IMR-90 (cell line): Measurements from ENCODE around the gene RAB20. TPM values are rescaled to one million over a fixed set of nuclear protein-coding genes. Genes with fewer than 3 reads are reported as not detected.

ENCODE experiments used
- ATAC-seq: fragments of 200-7000 bp; cut with Tn5 transposase; 2 replicates; pipeline ENCODE4 v1.9.1; 2020; ENCODE audit warnings: low read depth, mild to moderate bottlenecking, moderate library complexity
- BruUV-seq: library from RNA; stranded (reverse); fragments of 400-500 nt; replicated peaks from 2 replicates; lab custom pipeline; 2021; lab: Mats Ljungman, UMichigan
- CTCF ChIA-PET: fragments of 300-600 bp; formaldehyde crosslinking; extraction: SDS; loops from one replicate; lab custom pipeline; 2021; ENCODE audit warnings: antibody characterized with exemption; lab: Yijun Ruan, JAX
- POLR2A ChIA-PET: fragments of 300-600 bp; sonication (Branson Sonifier 250); formaldehyde crosslinking; loops from one replicate; lab custom pipeline; 2022; ENCODE audit warnings: antibody characterized with exemption; ENCODE audit not compliant: unreplicated experiment; lab: Charles Lee
- DNase-seq: peaks from one replicate; pipeline ENCODE4 v3.0.0; 2013
- H2AFZ ChIP-seq: replicated peaks from 2 replicates; pipeline ENCODE3; 2013; ENCODE audit warnings: low read length, mild to moderate bottlenecking; ENCODE audit not compliant: poor library complexity
- H2AK5ac ChIP-seq: 2 replicates; pipeline ENCODE4 v1.6.1; 2013; ENCODE audit warnings: low read depth, low read length, inconsistent platforms
- H2AK9ac ChIP-seq: replicated peaks from 2 replicates; pipeline ENCODE3; 2013; ENCODE audit warnings: mild to moderate bottlenecking, low read depth, low read length, moderate library complexity; ENCODE audit not compliant: poor library complexity
- H2BK120ac ChIP-seq: 2 replicates; pipeline ENCODE4 v1.6.1; 2013; ENCODE audit warnings: low read depth, low read length, inconsistent platforms
- H2BK15ac ChIP-seq: 3 replicates; pipeline ENCODE4 v1.6.1; 2013; ENCODE audit warnings: low read depth, low read length, inconsistent platforms
- H2BK20ac ChIP-seq: 2 replicates; pipeline ENCODE4 v1.6.1; 2013; ENCODE audit warnings: low read depth, mild to moderate bottlenecking, inconsistent platforms, low read length, moderate library complexity
- H2BK5ac ChIP-seq: 2 replicates; pipeline ENCODE4 v1.6.1; 2013; ENCODE audit warnings: mild to moderate bottlenecking, low read depth, low read length, inconsistent platforms; ENCODE audit not compliant: poor library complexity, severe bottlenecking
- H3K14ac ChIP-seq: replicated peaks from 2 replicates; pipeline ENCODE4 v1.6.1; 2013; ENCODE audit warnings: low read depth, low read length, inconsistent platforms
- H3K18ac ChIP-seq: 2 replicates; pipeline ENCODE4 v1.6.1; 2013; ENCODE audit warnings: low read depth, low read length, control low read depth
- H3K23ac ChIP-seq: 2 replicates; pipeline ENCODE4 v1.6.1; 2013; ENCODE audit warnings: low read depth, low read length, inconsistent platforms
- H3K27ac ChIP-seq: 2 replicates; pipeline ENCODE4 v1.5.1; 2013; ENCODE audit warnings: mild to moderate bottlenecking, control low read depth, low read length; ENCODE audit not compliant: insufficient read depth
- H3K27me3 ChIP-seq: 2 replicates; pipeline ENCODE4 v1.6.1; 2013; ENCODE audit warnings: low read length; ENCODE audit not compliant: control insufficient read depth, insufficient read depth
- H3K36me3 ChIP-seq: 2 replicates; pipeline ENCODE4 v1.6.1; 2013; ENCODE audit warnings: low read length, mixed read lengths; ENCODE audit not compliant: control insufficient read depth, insufficient read depth
- H3K4ac ChIP-seq: 2 replicates; pipeline ENCODE4 v1.6.1; 2013; ENCODE audit warnings: low read depth, low read length, inconsistent platforms
- H3K4me1 ChIP-seq: 2 replicates; pipeline ENCODE4 v1.6.1; 2013; ENCODE audit warnings: low read length, mixed read lengths; ENCODE audit not compliant: control insufficient read depth, insufficient read depth
- H3K4me2 ChIP-seq: 2 replicates; pipeline ENCODE4 v1.6.1; 2013; ENCODE audit warnings: low read depth, mild to moderate bottlenecking, control low read depth, low read length, moderate library complexity
- H3K4me3 ChIP-seq: 2 replicates; pipeline ENCODE4 v1.5.1; 2013; ENCODE audit warnings: low read depth, mild to moderate bottlenecking, control low read depth, low read length, moderate library complexity; ENCODE audit not compliant: insufficient read depth
- H3K56ac ChIP-seq: 2 replicates; pipeline ENCODE4 v1.6.1; 2013; ENCODE audit warnings: low read length, inconsistent platforms; ENCODE audit not compliant: insufficient read depth; ENCODE audit errors: extremely low read depth
- H3K79me1 ChIP-seq, 2 experiments: 2 replicates each; pipeline ENCODE4 v1.6.1; 2013; ENCODE audit warnings: low read length in 2 of 2, inconsistent platforms in 1 of 2, low read depth in 1 of 2
- H3K9ac ChIP-seq: 2 replicates; pipeline ENCODE4 v1.6.1; 2013; ENCODE audit warnings: low read depth, low read length, control low read depth
- H3K9me1 ChIP-seq: 2 replicates; pipeline ENCODE4 v1.6.1; 2013; ENCODE audit warnings: low read length, inconsistent platforms; ENCODE audit not compliant: insufficient read depth
- H3K9me3 ChIP-seq: 2 replicates; pipeline ENCODE4 v1.6.1; 2013; ENCODE audit warnings: low read length; ENCODE audit not compliant: control insufficient read depth, insufficient read depth
- H4K20me1 ChIP-seq: 2 replicates; pipeline ENCODE4 v1.6.1; 2013; ENCODE audit warnings: low read length, inconsistent platforms; ENCODE audit not compliant: insufficient read depth
- H4K5ac ChIP-seq: 2 replicates; pipeline ENCODE4 v1.6.1; 2013; ENCODE audit warnings: mild to moderate bottlenecking, low read depth, low read length, control low read depth
- H4K8ac ChIP-seq, 2 experiments: 2 replicates each; pipeline ENCODE4 v1.6.1; 2013; ENCODE audit warnings: low read depth in 2 of 2, low read length in 2 of 2, control low read depth in 1 of 2, inconsistent platforms in 1 of 2
- H4K91ac ChIP-seq: 2 replicates; pipeline ENCODE4 v1.6.1; 2013; ENCODE audit warnings: low read depth, low read length, inconsistent platforms; ENCODE audit not compliant: insufficient read depth
- BHLHE40 ChIP-seq: fragments of 150-350 bp; IDR thresholded peaks from 2 replicates; pipeline ENCODE4 v1.6.1; 2016; ENCODE audit warnings: mild to moderate bottlenecking, low read depth, low read length
- CEBPB ChIP-seq: IDR thresholded peaks from 2 replicates; pipeline ENCODE4 v1.6.1; 2012; ENCODE audit warnings: low read depth, low read length, improper control_type of control experiment
- CHD1 ChIP-seq: IDR thresholded peaks from 2 replicates; pipeline ENCODE4 v1.6.1; 2012; ENCODE audit warnings: low read depth, low read length, improper control_type of control experiment
- FOS ChIP-seq: fragments of 150-350 bp; IDR thresholded peaks from 2 replicates; pipeline ENCODE4 v1.6.1; 2016; ENCODE audit warnings: low read depth, low read length
- MAFK ChIP-seq: IDR thresholded peaks from 2 replicates; pipeline ENCODE4 v1.6.1; 2012; ENCODE audit warnings: low read depth, low read length, improper control_type of control experiment
- MAZ ChIP-seq: IDR thresholded peaks from 2 replicates; pipeline ENCODE4 v1.6.1; 2012; ENCODE audit warnings: low read depth, mild to moderate bottlenecking, low read length, improper control_type of control experiment, moderate library complexity, borderline replicate concordance
- MXI1 ChIP-seq: IDR thresholded peaks from 2 replicates; pipeline ENCODE4 v1.6.1; 2012; ENCODE audit warnings: low read depth, mild to moderate bottlenecking, low read length, moderate library complexity, borderline replicate concordance
- NFE2L2 ChIP-seq: fragments of 150-350 bp; IDR thresholded peaks from 2 replicates; pipeline ENCODE4 v1.6.1; 2016; ENCODE audit warnings: low read depth, mild to moderate bottlenecking, low read length
- POLR2A ChIP-seq: IDR thresholded peaks from 2 replicates; pipeline ENCODE4 v1.6.1; 2012; ENCODE audit warnings: mild to moderate bottlenecking, low read depth, low read length
- RAD21 ChIP-seq: IDR thresholded peaks from 2 replicates; pipeline ENCODE4 v1.6.1; 2012; ENCODE audit warnings: low read length, improper control_type of control experiment
- RCOR1 ChIP-seq: IDR thresholded peaks from 2 replicates; pipeline ENCODE4 v1.6.1; 2012; ENCODE audit warnings: mild to moderate bottlenecking, low read length, improper control_type of control experiment; ENCODE audit not compliant: insufficient replicate concordance
- RFX5 ChIP-seq: IDR thresholded peaks from 2 replicates; pipeline ENCODE4 v1.8.0; 2012; ENCODE audit warnings: low read depth, mild to moderate bottlenecking, low read length, moderate library complexity
- SMC3 ChIP-seq: fragments of 150-350 bp; IDR thresholded peaks from 2 replicates; pipeline ENCODE4 v1.6.1; 2016; ENCODE audit warnings: low read depth, mild to moderate bottlenecking, antibody characterized with exemption, low read length, moderate library complexity
- WGBS, 2 experiments: methylation state at CpG; one replicate each; pipeline versions ENCODE4 v1.1.5 to v1.1.7; 2013; ENCODE audit warnings: missing lambda C conversion rate in 2 of 2; ENCODE audit not compliant: insufficient read length in 1 of 2; ENCODE audit errors: extremely low coverage in 2 of 2; 5-methylcytosine and 5-hydroxymethylcytosine counted together
- dilution Hi-C: fragments of 300-500 bp; cut with HindIII; formaldehyde crosslinking; loops from one replicate; pipeline ENCODE4 v1.14.3; 2018; ENCODE audit warnings: low sequenced_read_pairs; ENCODE audit not compliant: unreplicated experiment
- in situ Hi-C: fragments of 300-500 bp; cut with MboI; formaldehyde crosslinking; loops from 3 replicates; pipeline ENCODE4 v1.14.3; 2019; ENCODE audit warnings: low sequenced_read_pairs, inconsistent platforms, mixed read lengths
- intact Hi-C: fragments of 100-400 bp; cut with micrococcal nuclease; formaldehyde crosslinking; loops from 2 replicates; pipeline ENCODE4 v1.10.0; 2022
- polyA plus RNA-seq, 3 experiments: library from polyadenylated mRNA; depleted of rRNA; stranded (reverse); fragments of >200 nt; gene quantifications; 2 replicates each; pipeline ENCODE4 v1.2.3, GENCODE V29; 2012; ENCODE audit warnings: low replicate concordance in 1 of 3
- total RNA-seq: library from RNA; depleted of rRNA; stranded (reverse); fragments of >200 nt; gene quantifications from 2 replicates; pipeline ENCODE4 v1.2.3, GENCODE V29; 2012
- TF ChIP-seq, protein P1 (sequence below): fragments of 150-350 bp; IDR thresholded peaks from 2 replicates; pipeline ENCODE4 v1.6.1; 2016; ENCODE audit warnings: low read depth, mild to moderate bottlenecking, low read length, moderate library complexity, borderline replicate concordance

Gene RAB20
- total and polyA plus RNA-seq, 2 of the 4 experiments (the other 2 are of a cell fraction) = 3.8 to 5.1 TPM

DNA sequence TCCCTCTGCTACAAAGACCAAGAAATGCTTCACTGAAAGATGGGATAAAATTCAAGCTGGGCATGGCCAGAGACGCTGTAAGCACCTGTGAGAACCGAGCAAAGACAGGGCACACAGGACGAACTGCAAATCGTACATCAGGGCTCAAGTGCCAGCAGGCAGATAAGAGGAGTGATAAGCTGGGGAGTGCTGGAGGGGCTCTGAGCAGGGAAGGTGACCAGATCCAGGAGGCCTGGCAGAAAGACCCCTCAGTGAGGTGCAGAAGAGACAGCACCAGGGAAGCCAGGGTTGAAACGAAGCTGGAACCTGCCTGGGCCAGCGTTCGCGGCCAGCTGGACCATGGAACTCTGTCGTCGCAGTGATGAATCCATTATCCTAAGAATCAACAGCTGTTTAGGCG lies 10.2 kb downstream of the RAB20 start:
- H3K27me3 ChIP-seq = no peaks in the 10 kb centered on the region
- H2AK9ac ChIP-seq = no peak overlapping the region
- H2AFZ ChIP-seq = no peak overlapping the region
- no peaks in the 10 kb centered on the region for H3K9me3 ChIP-seq
- H3K14ac ChIP-seq = no peak overlapping the region
- H3K4me2 ChIP-seq = no peak overlapping the region
- intact Hi-C loops = no loop called here
- H3K4me1 ChIP-seq = peaks cover 4% of the 10 kb centered on the region
- DNase-seq (no peak), ATAC-seq (peak; percentile 17; the same call in 1 of the 2 replicates)
- H4K8ac ChIP-seq = no peak overlapping the region
- peaks cover 0 to 4% of the 10 kb centered on the region in 2 experiments; a peak in 2 of 4 replicates for H3K79me1 ChIP-seq
- ChIA-PET POLR2A (no interaction called here), CTCF (no interaction called here)
- in situ Hi-C loops = no loop called here
- no peak overlapping the region for H3K27ac ChIP-seq
- H4K20me1 ChIP-seq = peaks cover 5% of the 10 kb centered on the region; the same call in 1 of the 2 replicates
- 61% methylated on average over 5 of the region's 11 CpGs; no CpG with 5 or more reads in 1 of the 2 experiments for WGBS, 2 experiments
- H2BK20ac ChIP-seq = no peak overlapping the region
- no peak overlapping the region for H3K23ac ChIP-seq
- peaks cover 2% of the 10 kb centered on the region; the same call in 1 of the 2 replicates for H3K9me1 ChIP-seq
- H2BK5ac ChIP-seq = no peak overlapping the region
- dilution Hi-C loops = no loop called here
- BruUV-seq = no TSS peak
- no peak overlapping the region for H3K4me3 ChIP-seq
- no peaks in the 10 kb centered on the region for H3K36me3 ChIP-seq
- TF ChIP-seq RCOR1 = no peak
- TF ChIP-seq, protein P1, sequence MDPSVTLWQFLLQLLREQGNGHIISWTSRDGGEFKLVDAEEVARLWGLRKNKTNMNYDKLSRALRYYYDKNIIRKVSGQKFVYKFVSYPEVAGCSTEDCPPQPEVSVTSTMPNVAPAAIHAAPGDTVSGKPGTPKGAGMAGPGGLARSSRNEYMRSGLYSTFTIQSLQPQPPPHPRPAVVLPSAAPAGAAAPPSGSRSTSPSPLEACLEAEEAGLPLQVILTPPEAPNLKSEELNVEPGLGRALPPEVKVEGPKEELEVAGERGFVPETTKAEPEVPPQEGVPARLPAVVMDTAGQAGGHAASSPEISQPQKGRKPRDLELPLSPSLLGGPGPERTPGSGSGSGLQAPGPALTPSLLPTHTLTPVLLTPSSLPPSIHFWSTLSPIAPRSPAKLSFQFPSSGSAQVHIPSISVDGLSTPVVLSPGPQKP = no peak
- TF ChIP-seq MXI1 = no peak
- TF ChIP-seq MAFK = no peak
- no peak for TF ChIP-seq SMC3
- TF ChIP-seq RAD21 = no peak
- TF ChIP-seq RFX5 = no peak
- no peak for TF ChIP-seq POLR2A
- TF ChIP-seq MAZ = no peak
- no peak for TF ChIP-seq NFE2L2
- TF ChIP-seq FOS = no peak
- no peak for TF ChIP-seq CEBPB
- no peak for TF ChIP-seq BHLHE40
- no peak for TF ChIP-seq CHD1
- H2AK5ac ChIP-seq = no peak overlapping the region
- no peak overlapping the region for H3K9ac ChIP-seq
- H3K56ac ChIP-seq = no peak overlapping the region
- H4K5ac ChIP-seq = no peak overlapping the region
- no peak overlapping the region for H2BK15ac ChIP-seq
- no peak overlapping the region for H4K91ac ChIP-seq
- H3K18ac ChIP-seq = no peak overlapping the region
- H3K4ac ChIP-seq = no peak overlapping the region
- H2BK120ac ChIP-seq = no peak overlapping the region
